Measurements from ENCODE around the gene PTPRE. TPM values are rescaled to one million over a fixed set of nuclear protein-coding genes. Genes with fewer than 3 reads are reported as not detected.

PTPRE gene
- total RNA-seq, 2 donors from 2014 or later = 11.3 to 23.5 TPM

DNA sequence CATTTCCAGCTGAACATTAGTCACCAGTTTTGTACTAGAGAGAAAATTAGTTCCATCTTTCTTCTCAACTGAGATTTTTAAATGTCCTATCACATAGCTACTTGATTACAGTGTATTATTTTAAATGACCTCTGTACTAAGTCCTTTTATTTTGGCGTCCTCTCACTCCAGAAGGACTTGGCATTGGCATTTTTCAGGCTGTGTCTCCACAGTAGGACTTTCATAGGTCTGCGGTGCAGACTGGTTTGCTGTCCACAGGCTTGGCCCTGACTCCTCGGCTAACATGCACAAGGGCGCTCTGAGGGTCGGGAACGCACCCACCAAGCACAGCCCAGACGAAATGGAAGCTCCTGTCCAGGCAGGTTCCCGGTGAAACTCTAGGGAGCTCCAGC is 6.5 kb downstream of the PTPRE start:
- Histone ChIP-seq H3K27me3 (no peaks in the 10 kb centered on the region), H3K36me3 (no peaks in the 10 kb centered on the region), H3K9me3 (no peaks in the 10 kb centered on the region), H3K27ac (peak overlapping the region; percentile 49 to 88), H3K4me1 (peaks cover 0 to 52% of the 10 kb centered on the region in 2 donors), H3K4me3 (no peak overlapping the region)
- no peak for DNase-seq (ENCODE audit: low spot score)
- TF ChIP-seq, protein P1, sequence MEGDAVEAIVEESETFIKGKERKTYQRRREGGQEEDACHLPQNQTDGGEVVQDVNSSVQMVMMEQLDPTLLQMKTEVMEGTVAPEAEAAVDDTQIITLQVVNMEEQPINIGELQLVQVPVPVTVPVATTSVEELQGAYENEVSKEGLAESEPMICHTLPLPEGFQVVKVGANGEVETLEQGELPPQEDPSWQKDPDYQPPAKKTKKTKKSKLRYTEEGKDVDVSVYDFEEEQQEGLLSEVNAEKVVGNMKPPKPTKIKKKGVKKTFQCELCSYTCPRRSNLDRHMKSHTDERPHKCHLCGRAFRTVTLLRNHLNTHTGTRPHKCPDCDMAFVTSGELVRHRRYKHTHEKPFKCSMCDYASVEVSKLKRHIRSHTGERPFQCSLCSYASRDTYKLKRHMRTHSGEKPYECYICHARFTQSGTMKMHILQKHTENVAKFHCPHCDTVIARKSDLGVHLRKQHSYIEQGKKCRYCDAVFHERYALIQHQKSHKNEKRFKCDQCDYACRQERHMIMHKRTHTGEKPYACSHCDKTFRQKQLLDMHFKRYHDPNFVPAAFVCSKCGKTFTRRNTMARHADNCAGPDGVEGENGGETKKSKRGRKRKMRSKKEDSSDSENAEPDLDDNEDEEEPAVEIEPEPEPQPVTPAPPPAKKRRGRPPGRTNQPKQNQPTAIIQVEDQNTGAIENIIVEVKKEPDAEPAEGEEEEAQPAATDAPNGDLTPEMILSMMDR (IDR thresholded peaks at IDR 0.05) = no peak

DNA sequence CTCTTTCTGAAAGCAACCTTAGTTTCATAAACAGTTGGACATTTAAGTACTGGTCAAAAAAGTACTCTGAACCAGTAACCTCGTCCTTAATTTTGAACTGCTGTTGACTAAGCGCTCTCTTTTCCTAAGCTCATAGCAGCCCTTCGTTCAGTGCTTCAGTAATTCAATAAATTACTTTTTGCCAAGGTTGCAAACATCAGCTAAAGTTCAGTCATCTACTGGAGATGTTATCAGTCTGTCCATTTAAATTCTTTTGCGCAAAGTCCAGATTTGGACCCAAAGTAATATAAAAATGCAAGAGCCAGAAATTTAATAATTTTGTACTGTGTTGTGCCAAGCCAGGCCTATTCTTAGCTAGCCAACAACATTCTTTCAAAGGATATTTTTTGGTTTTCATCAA is 8.4 kb downstream of the PTPRE start:
- TF ChIP-seq, protein P1 (IDR thresholded peaks at IDR 0.05) = no peak
- DNase-seq (ENCODE audit: low spot score) = no peak
- H3K27ac ChIP-seq = no peak overlapping the region

DNA sequence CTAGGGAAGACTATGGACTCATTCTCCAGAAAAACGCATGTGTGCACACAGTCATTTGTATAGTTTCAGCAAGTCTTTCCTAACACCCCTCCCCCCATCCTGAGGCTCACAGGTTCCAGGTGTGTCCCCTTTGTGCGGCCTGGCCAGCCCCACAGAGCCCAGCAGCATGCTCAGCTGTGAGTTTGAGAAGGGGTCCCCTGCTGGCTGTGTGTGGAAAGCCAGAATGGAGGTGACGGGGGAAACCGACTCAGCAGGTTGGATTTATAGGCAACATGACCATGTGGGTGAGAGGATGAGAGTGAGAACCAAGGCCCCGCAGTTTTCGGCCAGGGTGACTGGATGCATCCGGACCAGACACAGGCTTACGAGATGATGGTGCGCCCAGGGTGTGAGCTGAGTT is 9.9 kb downstream of the PTPRE start:
- H3K27ac ChIP-seq = no peak overlapping the region
- H3K9me3 ChIP-seq = no peaks in the 10 kb centered on the region
- peaks cover 0 to 59% of the 10 kb centered on the region in 2 donors for H3K4me1 ChIP-seq
- H3K36me3 ChIP-seq = no peaks in the 10 kb centered on the region
- TF ChIP-seq, protein P1 (IDR thresholded peaks at IDR 0.05) = no peak
- no peak for DNase-seq (ENCODE audit: low spot score)
- H3K27me3 ChIP-seq = no peaks in the 10 kb centered on the region
- H3K4me3 ChIP-seq = no peak overlapping the region

More for the DNA sequence above, 8.4 kb downstream of the PTPRE start:
- no peaks in the 10 kb centered on the region for H3K27me3 ChIP-seq
- no peaks in the 10 kb centered on the region for H3K36me3 ChIP-seq
- no peaks in the 10 kb centered on the region for H3K9me3 ChIP-seq
- H3K4me3 ChIP-seq = no peak overlapping the region
- peaks cover 0 to 54% of the 10 kb centered on the region in 2 donors for H3K4me1 ChIP-seq

DNA sequence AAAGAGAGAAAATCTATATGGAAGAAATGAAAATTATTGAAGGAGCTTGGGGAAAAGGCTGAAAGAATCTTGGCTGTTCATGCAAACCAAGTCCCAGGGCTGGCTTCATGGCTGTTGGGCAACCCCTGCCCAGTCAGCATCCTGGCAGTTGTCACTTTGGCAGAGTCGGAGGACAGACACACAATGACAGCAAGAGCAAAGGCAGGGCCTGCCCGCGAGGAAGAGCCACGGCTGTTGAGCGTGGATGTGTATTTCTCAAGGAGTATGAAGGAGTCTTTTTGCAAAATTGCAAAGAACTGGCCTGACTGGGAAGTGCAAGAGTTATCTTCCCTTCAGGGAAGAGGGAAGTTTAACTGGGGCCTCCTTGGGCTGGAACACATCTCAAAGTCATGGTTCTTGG is 11.7 kb downstream of the PTPRE start:
- Histone ChIP-seq H3K4me1 (peaks cover 0 to 65% of the 10 kb centered on the region in 2 donors), H3K27ac (no peak overlapping the region)
- DNase-seq (ENCODE audit: low spot score) = peak; percentile 78

DNA sequence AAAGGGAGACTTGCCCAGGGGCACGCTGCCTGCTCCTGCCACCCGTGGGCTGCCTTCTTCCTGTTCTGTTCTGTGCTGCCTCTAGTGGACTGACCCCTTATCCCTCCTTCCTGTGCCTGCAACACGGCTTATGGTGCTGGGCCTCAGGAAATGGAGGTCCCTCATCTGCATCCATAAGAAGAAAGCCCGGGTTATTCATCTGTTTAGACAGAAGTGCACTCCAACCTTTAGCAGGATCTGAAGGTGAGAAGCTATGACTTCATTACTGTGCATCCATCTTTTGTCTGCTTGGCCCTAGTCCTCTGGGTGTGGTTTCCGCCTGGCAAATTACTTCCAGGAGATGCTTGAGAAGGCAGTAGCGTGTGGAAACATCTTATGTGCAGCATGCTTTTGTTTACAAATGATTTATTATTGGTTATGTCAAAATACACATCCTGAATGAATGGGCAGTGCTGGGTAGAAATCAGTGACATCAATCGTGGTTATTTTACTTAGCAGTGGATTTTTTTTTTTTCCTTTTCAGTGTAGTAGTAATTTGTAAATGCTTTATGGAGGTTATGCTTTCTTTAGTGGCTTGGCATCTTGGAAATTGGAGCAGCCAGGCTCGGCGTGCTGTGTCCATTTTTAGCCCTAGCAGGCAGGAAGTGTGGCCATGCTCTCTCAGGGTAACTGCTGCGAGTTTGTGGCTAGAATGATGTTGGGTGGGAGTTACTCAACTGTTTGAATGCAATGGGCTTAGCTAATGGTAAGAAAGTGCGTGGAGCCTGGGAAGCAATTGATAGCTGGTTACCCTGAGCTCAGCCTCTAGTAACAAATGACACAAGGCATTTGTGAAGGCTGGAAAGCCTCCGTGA is 12.7 kb downstream of the PTPRE start:
- no peak for DNase-seq (ENCODE audit: low spot score)
- no peaks in the 10 kb centered on the region for H3K9me3 ChIP-seq
- peaks cover 0 to 55% of the 10 kb centered on the region in 2 donors for H3K4me1 ChIP-seq
- H3K27ac ChIP-seq = peak overlapping the region; percentile 62 to 89
- no peaks in the 10 kb centered on the region for H3K27me3 ChIP-seq
- no peaks in the 10 kb centered on the region for H3K36me3 ChIP-seq
- TF ChIP-seq, protein P1 (IDR thresholded peaks at IDR 0.05) = peak in 1 of 2 donors; percentile 34
- H3K4me3 ChIP-seq = no peak overlapping the region

More for the DNA sequence above, 11.7 kb downstream of the PTPRE start:
- no peaks in the 10 kb centered on the region for H3K36me3 ChIP-seq
- H3K9me3 ChIP-seq = no peaks in the 10 kb centered on the region
- no peaks in the 10 kb centered on the region for H3K27me3 ChIP-seq
- no peak overlapping the region for H3K4me3 ChIP-seq
- TF ChIP-seq, protein P1 (IDR thresholded peaks at IDR 0.05) = no peak

Data from right atrium auricular region (tissue), 2 donors.